Activated CD8-positive, alpha-beta memory T cell treated with anti-CD3 and anti-CD28 coated beads, Interleukin-2, amount 50 U/mL, for 1 hour (primary cell): Measurements from ENCODE around the gene ALX3.
"Not testable (repeated sequence)": the region's sequence is repeated elsewhere in the genome, so short reads cannot be mapped to it uniquely, and the experiment has no call there.

ENCODE experiments used
- DNase-seq: peaks from one replicate; pipeline ENCODE4 v3.0.0-alpha.2; 2020; ENCODE audit errors: extremely low read depth

Gene ALX3

DNA sequence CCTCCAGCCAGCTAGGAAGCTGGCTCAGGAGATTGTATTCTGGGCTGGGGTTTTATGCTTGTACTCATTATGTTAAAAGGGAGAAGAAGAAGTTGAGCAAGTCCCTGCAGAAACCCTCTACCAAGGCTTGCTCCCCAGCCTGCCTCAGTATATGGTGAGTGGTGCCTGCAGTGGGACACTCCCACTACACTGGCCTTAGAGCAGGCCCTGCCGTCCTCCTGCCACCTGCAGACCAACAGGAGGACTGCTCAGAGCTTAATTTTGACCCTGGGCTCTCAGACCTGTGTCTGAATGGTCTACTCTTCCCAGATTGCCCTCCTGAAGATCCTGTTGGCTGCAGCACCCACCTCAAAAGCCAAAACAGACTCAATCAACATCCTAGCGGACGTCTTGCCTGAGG, 23.0 kb downstream of the ALX3 start:
- no peak for DNase-seq

DNA sequence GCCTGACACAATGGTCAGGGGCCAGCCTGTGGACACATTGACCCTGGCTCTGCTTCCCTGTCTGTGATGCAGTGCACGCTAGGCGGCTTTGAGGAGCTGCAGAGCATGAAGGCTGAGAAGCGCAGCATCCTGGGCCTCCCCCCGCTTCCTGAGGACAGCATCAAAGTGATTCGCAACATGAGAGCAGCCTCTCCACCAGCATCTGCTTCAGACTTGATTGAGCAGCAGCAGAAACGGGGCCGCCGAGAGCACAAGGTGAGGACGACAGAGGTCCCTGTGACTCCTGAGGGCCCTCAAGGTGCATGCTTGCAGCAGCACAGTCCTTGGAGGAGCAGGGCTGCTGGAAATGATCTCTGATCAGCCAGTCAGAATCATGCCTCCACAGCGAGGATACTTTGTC, 27.5 kb downstream of the ALX3 start:
- no peak for DNase-seq

DNA sequence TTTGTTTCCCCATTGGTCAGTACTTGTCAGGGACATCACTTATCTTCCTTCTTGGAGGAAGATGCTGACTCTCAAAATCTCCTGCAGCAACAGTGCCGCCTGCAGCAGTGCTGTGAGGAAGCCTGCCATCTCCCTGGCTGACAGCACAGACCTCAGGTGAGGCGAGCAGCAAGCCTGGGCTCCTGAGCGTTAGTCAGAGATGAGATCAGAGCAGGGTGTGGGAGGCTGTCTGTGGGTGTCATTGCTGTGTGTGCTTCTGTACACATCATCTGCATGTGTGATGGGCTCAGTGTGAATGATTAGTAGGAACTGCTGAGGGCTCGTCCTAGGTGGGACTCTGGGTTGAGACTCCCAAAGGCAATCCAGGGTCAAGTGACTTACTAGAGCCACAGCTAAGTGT, 29.9 kb downstream of the ALX3 start:
- no peak for DNase-seq

DNA sequence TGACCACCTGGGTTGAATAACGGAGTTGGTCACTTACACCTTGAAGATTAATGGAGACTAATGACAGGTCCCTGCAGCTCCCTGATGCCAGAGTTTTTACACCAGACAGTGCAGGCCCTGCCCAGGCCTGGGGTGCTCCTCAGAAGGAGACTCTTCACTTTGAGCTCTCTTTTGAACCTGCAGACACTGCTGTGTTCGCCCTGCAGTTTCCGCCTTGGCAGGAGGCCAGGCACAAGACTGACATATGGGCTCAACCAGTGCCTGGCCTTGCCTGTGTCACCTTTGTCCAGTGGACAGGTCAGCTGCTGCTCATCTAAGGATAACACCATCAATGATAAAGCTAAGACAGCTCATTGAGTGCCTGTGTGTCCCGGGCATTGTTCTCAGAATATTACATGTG, 30.8 kb downstream of the ALX3 start:
- DNase-seq: no peak

DNA sequence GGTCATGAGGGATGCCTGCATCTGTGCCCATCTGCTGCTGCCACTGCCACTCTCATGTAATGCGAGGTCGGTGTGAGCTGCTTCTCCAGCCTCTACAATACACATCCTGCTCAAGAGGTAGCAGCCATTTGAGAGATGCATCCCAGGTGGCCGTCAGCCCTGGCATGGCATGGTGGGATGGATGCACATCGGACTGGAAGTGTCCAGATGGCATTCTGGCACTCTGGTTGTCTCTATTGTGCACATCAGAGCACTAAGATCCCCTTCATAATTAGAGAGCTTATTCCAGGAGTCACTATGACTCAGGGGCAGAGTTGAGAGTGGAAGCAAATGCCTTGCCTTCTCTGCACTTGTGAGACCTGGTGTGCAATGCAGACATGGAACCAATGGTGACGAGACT, 32.2 kb downstream of the ALX3 start:
- DNase-seq: no peak

DNA sequence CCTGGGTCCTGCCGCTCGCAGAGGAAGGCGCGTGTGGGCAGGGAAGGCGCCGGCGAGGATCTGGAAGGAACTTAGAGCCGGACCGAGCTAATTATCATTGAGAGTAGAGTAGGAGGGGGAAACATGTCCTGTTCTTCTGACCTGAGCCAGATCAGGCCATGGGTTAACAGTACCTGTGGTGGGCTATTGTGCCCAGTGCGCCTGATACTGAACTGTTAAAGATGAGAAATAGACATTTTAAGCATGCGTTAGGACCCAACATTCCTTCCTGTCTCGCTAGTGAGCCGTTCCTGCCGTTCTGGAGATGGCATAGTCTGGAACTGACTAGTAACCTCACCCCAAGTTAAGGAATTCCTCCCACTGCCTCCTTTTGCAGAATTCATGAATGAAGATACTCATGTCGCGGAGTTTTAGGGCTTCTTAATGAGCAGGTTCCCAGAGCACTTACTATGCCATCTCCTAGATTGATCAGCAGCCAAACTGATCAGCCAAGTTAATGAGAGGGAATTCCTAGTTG, 35.2 kb downstream of the ALX3 start:
- no peak for DNase-seq

DNA sequence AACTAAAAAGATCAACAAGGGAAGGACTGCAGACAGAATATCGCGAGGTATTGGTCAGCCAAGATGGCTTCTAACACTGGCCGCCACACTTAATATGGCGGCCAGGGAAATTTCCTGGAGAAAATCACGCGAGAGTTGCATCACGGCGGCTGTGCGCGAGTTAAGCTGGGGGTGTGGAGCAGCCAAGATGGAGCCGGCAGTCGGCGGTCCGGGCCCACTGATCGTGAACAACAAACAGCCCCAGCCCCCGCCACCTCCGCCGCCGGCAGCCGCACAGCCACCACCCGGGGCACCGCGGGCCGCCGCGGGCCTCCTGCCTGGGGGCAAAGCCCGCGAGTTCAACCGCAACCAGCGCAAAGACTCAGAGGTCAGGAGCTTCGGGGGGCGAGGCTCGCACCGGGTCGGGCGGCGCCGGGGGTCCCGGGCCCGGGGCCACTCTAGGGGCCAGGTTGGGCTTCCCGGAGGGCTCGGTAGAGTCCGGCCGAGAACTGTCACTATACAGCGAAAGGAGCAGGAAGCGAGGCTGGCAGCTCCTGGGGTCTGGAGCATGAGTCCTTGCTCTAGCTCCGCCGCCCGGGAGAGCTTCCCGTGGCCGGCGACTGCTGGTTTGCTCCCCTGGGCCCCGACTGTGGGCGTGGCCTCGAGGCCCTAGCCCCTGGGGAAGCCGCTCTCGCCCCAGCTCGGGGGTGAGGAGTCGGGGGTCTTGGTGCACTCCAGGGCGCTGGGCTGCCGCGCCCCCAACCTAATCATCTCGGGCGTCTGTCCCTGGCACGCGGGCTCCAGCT, 35.8 kb downstream of the ALX3 start, which contains the start of gene STRIP1:
Gene STRIP1, plus strand, starts transcription at position 174 of the 785 bp plus-strand sequence. Its CDS starts 14 bp downstream, at position 188.
- DNase-seq: peak; percentile 81

DNA sequence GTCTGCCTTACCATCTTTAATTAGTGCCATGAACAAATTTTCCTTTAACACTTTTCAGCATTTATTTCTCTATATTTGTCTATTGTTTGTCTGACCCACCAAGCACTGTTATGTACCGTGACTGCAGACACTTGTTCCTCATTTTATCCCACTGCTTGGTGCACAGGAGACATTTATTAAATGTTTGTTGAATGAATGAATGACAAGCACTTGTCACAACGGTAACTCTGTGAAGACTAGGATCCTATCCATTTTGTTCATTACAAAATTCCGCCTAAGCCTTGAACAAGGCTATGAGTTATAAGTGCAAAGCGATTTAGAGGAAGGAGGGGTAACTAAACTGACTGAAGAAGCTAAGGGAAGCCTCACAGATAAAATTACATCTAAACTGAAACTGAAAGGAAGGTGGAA, 36.4 kb downstream of the ALX3 start:
- DNase-seq: no peak

DNA sequence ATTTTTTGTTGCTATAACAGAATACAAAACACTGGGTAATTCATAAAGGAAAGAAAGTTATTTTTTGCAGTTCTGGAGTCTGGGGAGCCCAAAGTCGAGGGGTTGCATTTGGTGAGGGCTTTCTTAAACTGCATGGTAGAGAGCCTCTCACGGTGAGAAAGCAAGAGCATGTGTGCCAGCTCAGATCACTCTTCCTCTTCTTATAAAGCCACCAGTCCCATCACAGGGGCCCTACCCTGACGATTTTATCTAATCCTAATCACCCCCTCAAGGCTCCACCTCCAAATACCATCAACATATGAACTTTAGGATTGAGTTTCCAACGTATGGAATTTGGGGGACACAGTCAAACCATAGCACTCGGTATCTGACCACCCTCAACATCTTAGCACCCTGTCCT, 37.1 kb downstream of the ALX3 start:
- DNase-seq: no peak

DNA sequence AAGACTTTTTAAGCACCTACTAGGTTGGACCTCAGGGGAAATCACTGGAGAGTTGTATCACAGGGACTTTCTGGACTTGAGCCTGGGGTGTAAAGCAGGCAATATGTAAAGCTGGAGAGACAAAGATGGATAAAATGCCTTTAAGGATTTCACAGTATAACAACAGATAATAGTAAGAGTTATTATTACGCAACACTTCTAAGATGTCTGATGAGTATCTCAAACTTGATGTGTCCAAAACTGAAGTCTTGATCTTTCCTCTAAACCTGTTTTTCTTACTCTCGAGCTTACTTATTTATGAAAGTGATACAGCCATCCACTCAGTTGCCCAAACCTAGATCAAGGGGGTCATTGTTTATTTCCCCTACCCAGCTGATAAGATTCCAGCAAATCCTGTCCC, 38.1 kb downstream of the ALX3 start:
- DNase-seq: no peak

DNA sequence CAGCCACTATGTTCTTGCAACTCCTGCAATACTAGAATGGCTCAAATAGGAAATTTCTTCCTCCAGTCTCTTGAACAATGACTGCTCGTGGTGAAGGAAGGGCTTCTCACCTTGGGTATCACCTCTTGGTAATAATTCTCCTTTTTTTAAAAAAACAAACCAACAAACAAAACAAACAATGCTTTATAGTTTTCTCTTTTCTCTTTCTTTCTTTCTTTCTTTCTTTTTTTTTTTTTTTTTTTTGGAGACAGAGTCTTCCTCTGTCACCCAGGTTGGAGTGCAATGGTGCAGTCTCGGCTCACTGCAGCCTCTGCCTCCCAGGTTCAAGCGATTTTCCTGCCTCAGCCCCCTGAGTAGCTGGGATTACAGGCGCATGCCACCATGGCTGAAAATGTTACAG, 39.8 kb downstream of the ALX3 start:
- DNase-seq: not testable (repeated sequence)

DNA sequence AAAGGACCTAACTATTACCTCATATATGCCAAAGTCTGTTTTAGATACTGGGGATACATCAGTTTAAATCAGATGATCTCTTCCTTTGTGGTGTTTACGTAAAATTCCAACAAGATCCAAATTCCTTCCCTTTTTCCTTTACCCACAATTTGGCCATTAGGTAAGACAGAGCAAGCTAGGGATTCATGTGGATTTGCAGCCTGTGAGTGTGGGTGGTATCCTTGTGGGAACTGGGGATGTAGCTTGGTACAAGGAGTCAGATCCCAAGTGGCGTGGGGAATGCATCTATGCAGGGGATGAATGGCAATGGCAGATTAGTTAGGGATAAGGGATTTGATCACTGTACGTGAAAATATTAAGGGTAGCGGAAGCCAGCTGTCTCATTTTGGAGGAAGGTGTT, 45.9 kb downstream of the ALX3 start:
- DNase-seq: no peak

DNA sequence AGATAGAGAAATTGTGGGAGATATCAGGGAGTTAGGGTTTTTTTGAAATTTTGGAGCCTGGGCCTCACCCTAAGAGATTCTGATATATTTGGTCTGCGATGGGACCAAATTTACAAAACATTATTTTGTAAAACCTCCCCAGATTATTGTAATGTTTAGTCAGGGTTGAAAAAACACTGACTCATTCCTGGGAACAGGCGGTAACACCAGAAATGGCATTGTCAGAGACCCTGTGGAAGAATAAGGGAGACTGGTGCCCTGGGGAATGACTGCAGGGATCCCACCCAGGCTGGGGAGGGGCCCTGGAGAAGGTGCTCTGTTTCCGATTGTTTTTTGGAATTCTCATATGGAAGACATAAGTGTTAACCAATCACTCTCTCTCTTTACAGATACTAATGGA, 49.2 kb downstream of the ALX3 start:
- DNase-seq: no peak

DNA sequence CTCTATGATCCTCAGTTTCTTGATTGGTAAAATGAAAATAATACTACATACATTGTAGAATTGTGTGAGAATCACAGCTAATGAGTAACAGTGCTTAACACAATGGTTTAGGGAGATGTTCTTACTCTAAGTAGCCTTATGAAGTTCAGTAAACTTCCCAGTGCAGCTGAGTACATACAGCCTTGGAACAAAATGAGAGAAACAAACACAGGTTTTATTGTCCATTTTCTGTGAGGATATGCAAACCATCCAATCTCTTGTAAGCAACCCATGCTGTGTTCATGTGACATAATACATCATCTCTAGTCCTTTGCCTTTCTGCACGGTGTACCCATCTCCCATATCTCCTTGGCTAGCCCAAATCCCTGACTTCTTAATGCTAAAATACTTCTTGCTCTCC, 50.7 kb downstream of the ALX3 start:
- DNase-seq: no peak

DNA sequence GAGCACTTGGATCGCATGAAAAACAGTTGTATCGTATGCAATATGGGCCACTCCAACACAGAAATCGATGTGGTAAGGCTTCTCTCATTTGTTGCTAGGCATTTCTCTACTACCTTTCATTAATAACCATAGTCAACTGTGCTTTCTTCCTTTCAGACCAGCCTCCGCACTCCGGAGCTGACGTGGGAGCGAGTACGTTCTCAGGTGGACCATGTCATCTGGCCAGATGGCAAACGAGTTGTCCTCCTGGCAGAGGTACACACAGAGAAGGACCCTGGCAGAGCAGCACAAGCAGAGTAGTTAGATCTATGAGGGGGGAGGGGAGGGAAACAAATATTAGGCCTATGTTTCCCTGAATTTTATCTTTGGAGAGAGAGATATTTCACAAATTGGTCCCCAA, 52.1 kb downstream of the ALX3 start:
- DNase-seq: no peak

DNA sequence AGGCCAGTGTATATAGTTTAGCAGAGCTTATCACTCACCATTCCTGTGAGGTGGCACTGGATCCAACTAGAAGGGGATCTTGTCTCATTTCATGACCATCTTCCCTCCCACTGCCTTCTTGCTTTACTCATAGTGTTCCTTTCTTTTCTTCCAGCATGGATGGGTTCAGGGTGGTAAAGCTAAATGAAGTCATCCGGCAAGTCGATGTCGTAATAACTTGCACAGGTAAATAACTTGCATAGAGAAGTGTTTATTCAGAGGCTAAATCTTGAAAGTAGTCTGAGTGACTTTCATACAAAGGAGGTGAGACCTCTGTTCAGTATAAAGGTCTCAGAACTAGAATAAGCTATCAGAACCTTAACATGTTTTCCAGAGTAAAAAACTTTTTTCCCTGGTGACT, 52.7 kb downstream of the ALX3 start:
- no peak for DNase-seq

DNA sequence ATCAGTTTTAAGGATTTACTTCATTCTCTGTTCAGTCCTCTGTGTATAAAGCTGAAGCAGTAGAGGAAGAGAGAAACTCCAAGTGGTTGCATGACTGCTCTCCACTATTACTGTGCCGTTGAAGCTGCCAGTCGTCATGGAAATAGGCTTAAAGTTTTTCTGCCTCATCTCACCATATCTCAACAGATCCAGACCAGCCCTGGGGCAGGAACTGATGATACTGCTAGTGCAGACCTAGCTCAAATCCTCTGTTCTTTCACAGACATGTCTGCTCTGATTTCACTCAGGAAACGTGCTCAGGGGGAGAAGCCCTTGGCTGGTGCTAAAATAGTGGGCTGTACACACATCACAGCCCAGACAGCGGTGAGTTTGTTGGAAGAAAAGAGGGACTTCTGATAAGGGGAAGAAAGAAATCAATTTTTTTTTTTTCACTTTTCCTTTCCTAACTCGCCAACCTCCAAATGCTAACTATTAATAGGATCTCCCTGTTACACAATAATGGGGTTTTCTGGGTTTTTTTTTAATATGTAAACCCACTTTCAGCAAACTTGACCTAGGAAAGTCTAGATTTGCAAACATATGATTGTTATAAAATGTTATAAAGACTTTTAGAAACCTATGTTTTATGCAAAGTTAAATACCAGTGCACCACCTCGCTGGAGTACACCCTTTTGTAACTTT, 58.2 kb downstream of the ALX3 start:
- no peak for DNase-seq

DNA sequence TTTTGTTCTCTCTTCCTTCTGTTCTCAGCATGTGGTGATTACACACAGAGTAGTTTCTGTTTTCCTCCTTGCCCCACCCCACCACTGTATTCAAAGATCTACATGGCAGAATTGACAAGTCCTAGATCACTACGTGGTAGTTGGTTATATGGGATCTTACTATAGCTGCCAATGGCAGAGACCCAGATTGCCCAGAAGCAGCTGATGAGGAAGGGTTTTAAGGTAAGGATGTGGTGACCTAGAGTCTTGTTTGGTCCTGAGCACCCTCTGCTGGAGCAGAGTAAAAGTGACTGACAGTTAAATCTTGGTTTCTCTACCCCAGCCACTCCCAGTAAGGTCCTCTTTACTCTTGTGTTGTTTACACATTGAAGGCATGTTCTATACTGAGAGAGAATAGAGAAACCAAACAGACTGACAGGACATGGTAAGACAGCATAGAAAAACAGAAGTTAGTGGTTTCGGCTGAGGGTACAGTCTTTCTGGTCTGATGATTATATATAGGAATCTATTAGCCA, 58.9 kb downstream of the ALX3 start:
- DNase-seq: no peak
